OCI-LY1 (cell line): Measurements from ENCODE around the gene CTNNBL1.

ENCODE experiments used
- H2AFZ ChIP-seq: fragments of 200-600 bp; sonication (generic), shearing (Covaris generic); 2 replicates; pipeline ENCODE4 v1.6.0; 2014; ENCODE audit warnings: antibody characterized with exemption, mild to moderate bottlenecking, low read length
- H3F3A ChIP-seq: fragments of 200-600 bp; sonication (generic), shearing (Covaris generic); 2 replicates; pipeline ENCODE4 v1.6.0; 2014; ENCODE audit warnings: mild to moderate bottlenecking, antibody characterized with exemption, low read length, moderate library complexity; ENCODE audit not compliant: insufficient read depth
- H3K27ac ChIP-seq: fragments of 200-600 bp; sonication (generic); 2 replicates; pipeline ENCODE4 v1.5.1; 2014; ENCODE audit warnings: low read length, mixed run types, mild to moderate bottlenecking, low read depth; ENCODE audit not compliant: poor library complexity, severe bottlenecking
- H3K27me3 ChIP-seq: fragments of 200-600 bp; sonication (generic); 2 replicates; pipeline ENCODE4 v1.6.0; 2014; ENCODE audit warnings: antibody characterized with exemption, mild to moderate bottlenecking, low read length, moderate library complexity; ENCODE audit not compliant: insufficient read depth
- H3K36me3 ChIP-seq: fragments of 200-600 bp; sonication (generic); 2 replicates; pipeline ENCODE4 v1.6.1; 2014; ENCODE audit warnings: mild to moderate bottlenecking, antibody characterized with exemption, low read length, moderate library complexity, mixed read lengths; ENCODE audit not compliant: insufficient read depth
- H3K4me1 ChIP-seq: fragments of 200-600 bp; sonication (generic); 2 replicates; pipeline ENCODE4 v1.5.1; 2014; ENCODE audit warnings: mild to moderate bottlenecking, low read length, moderate library complexity; ENCODE audit not compliant: insufficient read depth, severe bottlenecking
- H3K4me2 ChIP-seq: fragments of 200-600 bp; sonication (generic), shearing (Covaris generic); 2 replicates; pipeline ENCODE4 v1.6.1; 2014; ENCODE audit warnings: low read length
- H3K4me3 ChIP-seq: fragments of 200-600 bp; sonication (generic); 2 replicates; pipeline ENCODE4 v1.5.1; 2014; ENCODE audit warnings: low read length, low read depth, mild to moderate bottlenecking, mixed read lengths; ENCODE audit not compliant: poor library complexity, severe bottlenecking
- H3K79me2 ChIP-seq: fragments of 200-600 bp; shearing (Covaris generic); 2 replicates; pipeline ENCODE4 v1.6.1; 2016; ENCODE audit warnings: mixed run types, low read length, mixed read lengths; ENCODE audit not compliant: insufficient read depth
- H3K9ac ChIP-seq: fragments of 200-600 bp; sonication (generic), shearing (Covaris generic); 2 replicates; pipeline ENCODE4 v1.6.1; 2014; ENCODE audit warnings: mild to moderate bottlenecking, low read length, mixed read lengths
- H3K9me2 ChIP-seq: fragments of 200-600 bp; sonication (generic), shearing (Covaris generic); 2 replicates; pipeline ENCODE4 v1.6.1; 2014; ENCODE audit warnings: low read depth, mild to moderate bottlenecking, low read length, mixed read lengths
- H3K9me3 ChIP-seq: fragments of 200-600 bp; shearing (Covaris generic); 2 replicates; pipeline ENCODE4 v1.6.1; 2014; ENCODE audit warnings: low read length, mixed read lengths
- H4K20me1 ChIP-seq: fragments of 200-600 bp; sonication (generic), shearing (Covaris generic); 2 replicates; pipeline ENCODE4 v1.6.0; 2016; ENCODE audit warnings: mild to moderate bottlenecking, low read length; ENCODE audit not compliant: insufficient read depth
- CTCF ChIP-seq: fragments of 200-600 bp; sonication (generic), shearing (Covaris generic); IDR thresholded peaks from 2 replicates; pipeline ENCODE4 v1.5.1; 2017; ENCODE audit warnings: mild to moderate bottlenecking, antibody characterized with exemption, low read length, moderate library complexity, mixed read lengths
- EZH2 ChIP-seq: fragments of 200-600 bp; sonication (generic), shearing (Covaris generic); IDR thresholded peaks from 2 replicates; pipeline ENCODE4 v1.8.0; 2017; ENCODE audit warnings: borderline replicate concordance, mixed run types, mild to moderate bottlenecking, antibody characterized with exemption, low read length, moderate library complexity, mixed read lengths

Gene CTNNBL1

GRCh38 chr20:37859406-37860171, 165.8 kb downstream of the CTNNBL1 start:
- H3F3A ChIP-seq, result no peaks in the 10 kb centered on the region
- H3K9me3 ChIP-seq, result no peaks in the 10 kb centered on the region
- no peak overlapping the region for H3K9ac ChIP-seq
- no peaks in the 10 kb centered on the region for H3K27me3 ChIP-seq
- no peak overlapping the region for H3K27ac ChIP-seq
- H3K9me2 ChIP-seq, result no peaks in the 10 kb centered on the region
- H4K20me1 ChIP-seq, result no peaks in the 10 kb centered on the region
- TF ChIP-seq EZH2, result no peak
- TF ChIP-seq CTCF, result no peak
- H3K79me2 ChIP-seq, result no peaks in the 10 kb centered on the region
- H3K4me3 ChIP-seq, result no peak overlapping the region
- H2AFZ ChIP-seq, result no peak overlapping the region
- peaks cover 35% of the 10 kb centered on the region for H3K36me3 ChIP-seq
- no peaks in the 10 kb centered on the region for H3K4me1 ChIP-seq
- no peak overlapping the region for H3K4me2 ChIP-seq

GRCh38 chr20:37863289-37863688, 169.5 kb downstream of the CTNNBL1 start:
- Histone ChIP-seq H4K20me1 (no peaks in the 10 kb centered on the region), H3F3A (no peaks in the 10 kb centered on the region), H3K9me2 (no peaks in the 10 kb centered on the region), H3K4me2 (no peak overlapping the region), H3K9ac (no peak overlapping the region), H3K4me1 (no peaks in the 10 kb centered on the region), H3K4me3 (no peak overlapping the region), H3K36me3 (peaks cover 20% of the 10 kb centered on the region), H3K27me3 (no peaks in the 10 kb centered on the region), H2AFZ (no peak overlapping the region), H3K79me2 (no peaks in the 10 kb centered on the region), H3K9me3 (no peaks in the 10 kb centered on the region), H3K27ac (no peak overlapping the region)
- TF ChIP-seq EZH2 (no peak), CTCF (no peak)

GRCh38 chr20:37864298-37864697, 170.5 kb downstream of the CTNNBL1 start:
- Histone ChIP-seq H3K27me3 (no peaks in the 10 kb centered on the region), H4K20me1 (no peaks in the 10 kb centered on the region), H3K4me2 (no peak overlapping the region), H2AFZ (no peak overlapping the region), H3F3A (no peaks in the 10 kb centered on the region), H3K4me1 (peaks cover 6% of the 10 kb centered on the region), H3K9me3 (no peaks in the 10 kb centered on the region), H3K9ac (no peak overlapping the region), H3K79me2 (no peaks in the 10 kb centered on the region), H3K4me3 (no peak overlapping the region), H3K36me3 (peaks cover 26% of the 10 kb centered on the region), H3K9me2 (no peaks in the 10 kb centered on the region), H3K27ac (no peak overlapping the region)
- no peak for TF ChIP-seq EZH2
- TF ChIP-seq CTCF, result no peak
